Caco-2 (cell line): ENCODE results near the gene SUN1. TPM values are rescaled to one million over a fixed set of nuclear protein-coding genes. Genes with fewer than 3 reads are reported as not detected.
A peak's percentile ranks its signal among the peaks of the same experiment; 100 is the strongest.

Source experiments
- BruUV-seq: library from RNA; stranded (reverse); fragments of 400-500 nt; replicated peaks from 2 replicates; lab custom pipeline; 2021; lab: Mats Ljungman, UMichigan
- CTCF ChIA-PET: fragments of 300-600 bp; sonication (Branson Sonifier 250); formaldehyde crosslinking; loops from one replicate; lab custom pipeline; 2022; ENCODE audit warnings: antibody characterized with exemption; lab: Charles Lee
- POLR2A ChIA-PET: fragments of 300-600 bp; sonication (Branson Sonifier 250); formaldehyde crosslinking; loops from one replicate; lab custom pipeline; 2022; ENCODE audit warnings: antibody characterized with exemption; lab: Charles Lee
- DNase-seq, 2 experiments: peaks; one replicate each; pipeline versions ENCODE4 v3.0.0 to v3.0.0-alpha.2; 2020 to 2022
- H3K27me3 ChIP-seq: replicated peaks from 2 replicates; pipeline ENCODE4 v1.6.0; 2011; ENCODE audit warnings: low read length; ENCODE audit not compliant: control insufficient read depth, insufficient read depth
- H3K36me3 ChIP-seq: 2 replicates; pipeline ENCODE4 v1.5.1; 2011; ENCODE audit warnings: low read length; ENCODE audit not compliant: control insufficient read depth, insufficient read depth
- H3K4me1 ChIP-seq: fragments of 250-450 bp; sonication (Bioruptor Pico); 2 replicates; pipeline ENCODE4 v1.5.1; 2020; ENCODE audit warnings: mild to moderate bottlenecking
- H3K4me3 ChIP-seq: 2 replicates; pipeline ENCODE4 v1.5.1; 2011; ENCODE audit warnings: low read depth, mild to moderate bottlenecking, control low read depth, low read length
- H3K9me3 ChIP-seq: fragments of 250-450 bp; sonication (Bioruptor Pico); 2 replicates; pipeline ENCODE4 v1.5.1; 2020; ENCODE audit warnings: mild to moderate bottlenecking, moderate library complexity
- H3K27ac Mint-ChIP-seq: one replicate; pipeline ENCODE4 v1.8.0; 2022; ENCODE audit warnings: mixed read lengths; ENCODE audit not compliant: unreplicated experiment
- H3K27me3 Mint-ChIP-seq: one replicate; pipeline ENCODE4 v1.8.0; 2022; ENCODE audit warnings: mixed read lengths; ENCODE audit not compliant: insufficient read depth, unreplicated experiment
- H3K36me3 Mint-ChIP-seq: one replicate; pipeline ENCODE4 v1.8.0; 2022; ENCODE audit warnings: mild to moderate bottlenecking, mixed read lengths; ENCODE audit not compliant: insufficient read depth, unreplicated experiment
- H3K4me1 Mint-ChIP-seq: one replicate; pipeline ENCODE4 v1.8.0; 2022; ENCODE audit warnings: low read depth, mixed read lengths; ENCODE audit not compliant: unreplicated experiment
- H3K4me3 Mint-ChIP-seq: one replicate; pipeline ENCODE4 v1.8.0; 2022; ENCODE audit warnings: mild to moderate bottlenecking, moderate library complexity, mixed read lengths; ENCODE audit not compliant: unreplicated experiment
- H3K9me3 Mint-ChIP-seq: one replicate; pipeline ENCODE4 v1.8.0; 2022; ENCODE audit warnings: mixed read lengths; ENCODE audit not compliant: unreplicated experiment
- intact Hi-C: fragments of 100-400 bp; cut with micrococcal nuclease; formaldehyde crosslinking; loops from one replicate; pipeline ENCODE4 v1.10.0; 2022; ENCODE audit not compliant: unreplicated experiment
- total RNA-seq: library from RNA; stranded (reverse); gene quantifications from 2 replicates; pipeline ENCODE4 v1.2.3, GENCODE V29; 2022
- TF ChIP-seq, protein P1 (sequence below), 2 experiments: fragments of 200-600 bp in 1 of 2; IDR thresholded peaks; 1 replicate in 1 of 2; 2 replicates in 1 of 2; pipeline versions ENCODE4 v1.5.1 to v1.8.0; 2011 to 2022; ENCODE audit warnings: antibody characterized with exemption in 1 of 2, control low read depth in 1 of 2, inconsistent platforms in 1 of 2, low read depth in 1 of 2, low read length in 1 of 2, mild to moderate bottlenecking in 1 of 2, moderate library complexity in 1 of 2; ENCODE audit not compliant: insufficient read depth in 1 of 2, severe bottlenecking in 1 of 2, unreplicated experiment in 1 of 2

SUN1 gene
- total RNA-seq, 1 experiment from 2014 or later: 146 TPM

DNA sequence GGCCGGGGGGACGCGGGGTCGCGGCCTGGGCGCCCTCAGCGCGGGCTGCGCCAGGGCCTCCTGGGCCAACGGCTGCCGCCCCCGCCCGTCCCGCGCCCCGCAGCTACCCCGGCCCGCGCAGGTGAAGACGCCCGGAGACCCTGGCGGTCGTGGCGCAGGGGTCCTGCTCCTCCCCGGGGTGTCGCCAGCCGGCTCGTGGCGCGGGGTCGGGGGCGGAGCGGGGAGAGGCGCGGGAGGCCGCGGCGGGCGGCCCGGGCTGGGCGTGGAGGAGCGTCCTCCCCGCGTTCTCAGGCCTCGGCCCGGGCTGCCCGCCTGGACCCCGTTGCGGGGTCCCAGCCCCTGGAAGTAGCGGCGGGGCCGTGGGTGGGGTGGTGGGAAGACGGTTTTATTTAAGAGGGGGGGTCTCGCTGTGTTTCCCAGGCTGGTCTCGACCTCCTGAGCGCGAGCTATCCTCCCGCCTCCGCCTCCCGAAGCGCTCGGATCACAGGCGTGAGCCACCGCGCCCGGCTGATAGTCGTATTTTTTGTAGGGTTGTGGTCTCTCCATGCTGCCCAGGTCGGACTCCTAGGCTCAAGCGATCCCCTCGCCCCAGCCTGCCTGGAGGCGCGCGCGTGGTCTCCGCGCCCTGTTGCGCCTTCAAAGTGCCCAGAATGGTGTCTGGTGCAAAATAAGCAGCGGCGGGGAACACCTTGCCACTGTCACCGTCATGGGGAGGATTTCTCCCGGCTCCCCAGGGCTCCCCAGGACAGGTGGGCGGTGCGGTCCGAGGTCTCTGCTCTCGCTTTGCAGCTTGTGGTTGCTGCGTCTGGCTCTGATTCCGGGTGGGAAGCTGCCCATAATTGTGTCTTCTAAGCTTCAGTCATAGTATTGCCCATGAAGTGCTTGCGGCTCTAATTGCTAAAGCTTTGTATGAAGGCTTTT is 15.3 kb upstream of the SUN1 start:
- Histone ChIP-seq H3K9me3 (no peaks in the 10 kb centered on the region), H3K4me1 (no peaks in the 10 kb centered on the region), H3K36me3 (peaks cover 5% of the 10 kb centered on the region), H3K27me3 (no peaks in the 10 kb centered on the region), H3K4me3 (peak overlapping the region; percentile 82)
- H3K9me3 Mint-ChIP-seq: no peaks in the 10 kb centered on the region
- DNase-seq: peak in 1 of 2 experiments; percentile 58
- CTCF ChIA-PET: interaction anchor here (0.7 to 2.0 kb wide), 3 partner anchors 19 to 180 kb away, joined by 3 to 13 read pairs (median 3); no protein-coding TSS in a partner anchor
- POLR2A ChIA-PET: interaction anchor here (1.0 to 1.3 kb wide), 3 partner anchors 44 to 484 kb away, joined by 3 to 5 read pairs (median 3); partner anchors contain the start of gene GET4
- TF ChIP-seq, protein P1, sequence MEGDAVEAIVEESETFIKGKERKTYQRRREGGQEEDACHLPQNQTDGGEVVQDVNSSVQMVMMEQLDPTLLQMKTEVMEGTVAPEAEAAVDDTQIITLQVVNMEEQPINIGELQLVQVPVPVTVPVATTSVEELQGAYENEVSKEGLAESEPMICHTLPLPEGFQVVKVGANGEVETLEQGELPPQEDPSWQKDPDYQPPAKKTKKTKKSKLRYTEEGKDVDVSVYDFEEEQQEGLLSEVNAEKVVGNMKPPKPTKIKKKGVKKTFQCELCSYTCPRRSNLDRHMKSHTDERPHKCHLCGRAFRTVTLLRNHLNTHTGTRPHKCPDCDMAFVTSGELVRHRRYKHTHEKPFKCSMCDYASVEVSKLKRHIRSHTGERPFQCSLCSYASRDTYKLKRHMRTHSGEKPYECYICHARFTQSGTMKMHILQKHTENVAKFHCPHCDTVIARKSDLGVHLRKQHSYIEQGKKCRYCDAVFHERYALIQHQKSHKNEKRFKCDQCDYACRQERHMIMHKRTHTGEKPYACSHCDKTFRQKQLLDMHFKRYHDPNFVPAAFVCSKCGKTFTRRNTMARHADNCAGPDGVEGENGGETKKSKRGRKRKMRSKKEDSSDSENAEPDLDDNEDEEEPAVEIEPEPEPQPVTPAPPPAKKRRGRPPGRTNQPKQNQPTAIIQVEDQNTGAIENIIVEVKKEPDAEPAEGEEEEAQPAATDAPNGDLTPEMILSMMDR (IDR thresholded peaks at IDR 0.05; ENCODE audit: insufficient read depth in 1 of 2, low read depth in 1 of 2, low read length in 1 of 2, severe bottlenecking in 1 of 2, unreplicated experiment in 1 of 2): no peak
- H3K36me3 Mint-ChIP-seq: peaks cover 31% of the 10 kb centered on the region
- intact Hi-C loops: loop anchor here (5.0 kb wide), 1 partner anchor 55 kb away; no protein-coding TSS in a partner anchor
- H3K4me3 Mint-ChIP-seq: peak overlapping the region; percentile 95
- peak overlapping the region; percentile 19 for H3K27ac Mint-ChIP-seq
- no TSS peak for BruUV-seq
- peaks cover 17% of the 10 kb centered on the region for H3K4me1 Mint-ChIP-seq
- H3K27me3 Mint-ChIP-seq: no peaks in the 10 kb centered on the region

DNA sequence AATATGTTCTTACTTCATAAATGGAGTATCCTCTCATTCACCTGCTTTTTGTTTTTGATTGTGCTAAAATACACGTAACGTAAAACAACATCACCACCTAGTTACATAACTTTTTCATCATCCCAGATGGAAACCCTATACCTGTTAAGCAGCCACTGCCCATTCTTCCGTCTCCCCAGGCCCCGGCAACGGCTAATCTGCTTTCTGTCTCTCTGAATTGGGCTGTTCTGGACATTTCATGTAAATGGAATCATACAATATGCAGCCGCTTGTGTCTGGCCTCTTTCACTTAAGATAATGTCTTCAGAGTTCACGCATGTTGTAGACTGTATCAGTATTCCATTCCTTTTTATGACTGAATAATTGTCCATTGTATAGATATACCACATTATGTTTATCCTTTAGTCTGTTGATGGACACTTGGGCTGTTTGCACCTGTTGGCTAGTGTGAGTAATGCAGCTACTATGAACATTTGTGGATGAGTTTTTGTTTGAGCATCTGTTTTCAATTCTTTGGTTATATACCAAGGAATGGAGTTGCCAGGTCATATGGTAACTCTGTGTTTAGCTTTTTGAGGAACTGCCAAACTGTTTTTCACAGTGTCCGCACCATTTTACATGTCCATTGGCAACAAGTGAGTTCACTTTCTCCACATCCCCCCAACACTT is 14.1 kb upstream of the SUN1 start:
- H3K27me3 ChIP-seq: no peaks in the 10 kb centered on the region
- Mint-ChIP-seq H3K27me3 (no peaks in the 10 kb centered on the region), H3K36me3 (peaks cover 40% of the 10 kb centered on the region), H3K4me1 (peaks cover 20% of the 10 kb centered on the region), H3K9me3 (no peaks in the 10 kb centered on the region), H3K27ac (peak overlapping the region; percentile 19), H3K4me3 (peak overlapping the region; percentile 95)
- TF ChIP-seq, protein P1 (IDR thresholded peaks at IDR 0.05; ENCODE audit: insufficient read depth in 1 of 2, low read depth in 1 of 2, low read length in 1 of 2, severe bottlenecking in 1 of 2, unreplicated experiment in 1 of 2): peak; percentile 26 to 46
- DNase-seq: no peak
- H3K9me3 ChIP-seq: no peaks in the 10 kb centered on the region
- ChIA-PET CTCF (interaction anchor here (0.6 to 2.0 kb wide), 3 partner anchors 18 to 67 kb away, joined by 3 to 13 read pairs (median 4); no protein-coding TSS in a partner anchor), POLR2A (no interaction called here)
- intact Hi-C loops: loop anchor here (5.0 kb wide), 1 partner anchor 54 kb away; no protein-coding TSS in a partner anchor
- no peaks in the 10 kb centered on the region for H3K4me1 ChIP-seq
- BruUV-seq: no TSS peak
- peaks cover 5% of the 10 kb centered on the region for H3K36me3 ChIP-seq
- H3K4me3 ChIP-seq: no peak overlapping the region

DNA sequence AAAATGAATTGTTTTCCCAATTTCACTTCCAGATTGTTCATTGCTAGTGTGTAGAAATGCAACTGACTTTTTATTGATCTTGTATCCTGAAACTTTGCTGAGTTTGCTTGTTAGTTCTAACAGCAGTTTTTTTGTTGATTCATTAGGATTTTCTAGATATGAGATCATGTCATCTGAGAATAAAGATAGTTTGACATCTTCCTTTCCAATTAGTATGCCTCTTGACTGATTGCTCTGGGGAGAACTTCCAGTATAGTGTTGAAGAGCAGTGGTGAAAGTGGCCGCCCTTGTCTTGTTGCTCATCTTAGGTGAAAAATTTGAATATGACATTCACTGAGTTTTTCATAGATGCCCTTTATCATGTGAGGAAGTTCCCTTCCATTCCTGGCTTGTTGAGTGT is 11.9 kb upstream of the SUN1 start:
- no peaks in the 10 kb centered on the region for H3K9me3 ChIP-seq
- no peaks in the 10 kb centered on the region for H3K9me3 Mint-ChIP-seq
- no peaks in the 10 kb centered on the region for H3K27me3 ChIP-seq
- H3K4me3 Mint-ChIP-seq: no peak overlapping the region
- no peak for DNase-seq
- H3K27me3 Mint-ChIP-seq: no peaks in the 10 kb centered on the region
- ChIA-PET POLR2A (no interaction called here), CTCF (no interaction called here)
- TF ChIP-seq, protein P1 (IDR thresholded peaks at IDR 0.05; ENCODE audit: insufficient read depth in 1 of 2, low read depth in 1 of 2, low read length in 1 of 2, severe bottlenecking in 1 of 2, unreplicated experiment in 1 of 2): no peak
- peaks cover 32% of the 10 kb centered on the region for H3K36me3 Mint-ChIP-seq
- intact Hi-C loops: no loop called here
- no TSS peak for BruUV-seq
- H3K36me3 ChIP-seq: peaks cover 5% of the 10 kb centered on the region
- no peak overlapping the region for H3K27ac Mint-ChIP-seq
- H3K4me1 ChIP-seq: no peaks in the 10 kb centered on the region
- H3K4me3 ChIP-seq: no peak overlapping the region
- H3K4me1 Mint-ChIP-seq: peaks cover 28% of the 10 kb centered on the region
